Heart left ventricle (tissue), 16 donors: ENCODE measurements around the gene ELAVL3. TPM values are rescaled to one million over a fixed set of nuclear protein-coding genes. Genes with fewer than 3 reads are reported as not detected.

Experiments used
- ATAC-seq, 4 donors: fragments of 200-7000 bp; cut with Tn5 transposase; one replicate each; pipeline ENCODE4 v1.9.1; 2020 to 2022; ENCODE audit warnings: moderate library complexity in 4 of 4, mild to moderate bottlenecking in 3 of 4, moderate number of reproducible peaks in 1 of 4
- DNase-seq, 5 donors: peaks; one replicate each; pipeline ENCODE4 v3.0.0-alpha.2; 2020
- H3K27ac ChIP-seq, 12 donors: fragments of 200-600 bp; sonication (generic) in 4 of 12; one replicate each; pipeline versions ENCODE4 v1.5.0 to v1.8.0; 2016 to 2022; ENCODE audit warnings: mild to moderate bottlenecking in 2 of 12
- H3K27me3 ChIP-seq, 9 donors: fragments of 200-600 bp; sonication (generic) in 2 of 9; one replicate each; pipeline versions ENCODE4 v1.5.1 to v1.8.0; 2016 to 2022; ENCODE audit warnings: mild to moderate bottlenecking in 3 of 9
- H3K36me3 ChIP-seq, 9 donors: fragments of 200-600 bp; sonication (generic) in 2 of 9; one replicate each; pipeline versions ENCODE4 v1.5.0 to v1.8.0; 2018 to 2022; ENCODE audit warnings: mild to moderate bottlenecking in 2 of 9
- H3K4me1 ChIP-seq, 12 donors: fragments of 200-600 bp; sonication (generic) in 4 of 12; one replicate each; pipeline versions ENCODE4 v1.5.0 to v1.8.0; 2016 to 2022; ENCODE audit warnings: mild to moderate bottlenecking in 3 of 12
- H3K4me3 ChIP-seq, 12 donors: fragments of 200-600 bp; sonication (generic) in 4 of 12; one replicate each; pipeline versions ENCODE4 v1.5.0 to v1.8.0; 2017 to 2022; ENCODE audit warnings: mild to moderate bottlenecking in 9 of 12, moderate library complexity in 4 of 12
- H3K9me3 ChIP-seq, 12 donors: fragments of 200-600 bp; sonication (generic) in 4 of 12; one replicate each; pipeline versions ENCODE4 v1.5.0 to v1.8.0; 2016 to 2022; ENCODE audit warnings: mild to moderate bottlenecking in 1 of 12
- CTCF ChIP-seq, 12 donors: fragments of 200-600 bp; sonication (generic) in 4 of 12; IDR thresholded peaks; one replicate each; pipeline versions ENCODE4 v1.5.0 to v1.8.0; 2018 to 2022; ENCODE audit warnings: antibody characterized with exemption in 12 of 12, mild to moderate bottlenecking in 5 of 12
- POLR2A ChIP-seq, 2 donors: fragments of 450-650 bp; IDR thresholded peaks; one replicate each; pipeline ENCODE4 v1.6.1; 2017; ENCODE audit warnings: antibody characterized with exemption in 2 of 2, mild to moderate bottlenecking in 2 of 2, moderate library complexity in 2 of 2
- WGBS, 4 donors: extraction: QIAGEN DNeasy Blood & Tissue Kit in 2 of 4; methylation state at CpG; one replicate each; pipeline versions ENCODE4 v1.1.5 to v1.1.7; 2013 to 2018; 5-methylcytosine and 5-hydroxymethylcytosine counted together
- intact Hi-C, 10 donors: fragments of 100-400 bp; cut with DNase I; formaldehyde crosslinking; loops; one replicate each; pipeline versions ENCODE4 v1.11.1 to v1.14.2; 2022
- polyA plus RNA-seq, 2 donors: library from polyadenylated mRNA; stranded (reverse); fragments of 200-250 nt; gene quantifications; one replicate each; pipeline ENCODE4 v1.2.3, GENCODE V29; 2013
- total RNA-seq, 9 donors: library from RNA; depleted of rRNA in 2 of 9; stranded (reverse); fragments of >200 nt in 2 of 9; fragmentation: NEBNext Ultra II Directional in 3 of 9; extraction: Animal tissue kit (Norgen Biotek cat#: 25700) in 3 of 9; gene quantifications; one replicate each; pipeline versions ENCODE4 v1.1.0 to v1.2.4, GENCODE V29; 2016 to 2023
- donor health status: ischemic (EF 13 %, LVEDD 7.1; RV severe dilation, severe dysfunction).
- donor health status: healthy with polysubstance abuse.
- donor health status: DM: no; HTN: yes; CAD: no.
- donor health status: DM: no; HTN: no; CAD: no.
- donor health status: ischemic (EF 25% LVEDD 6.9; RV normal size, moderate dysfunction).
- donor health status: ischemic (EF 25% LVEDD 5.7; RV mildly dilated, moderate dysfunction).
- donor health status: healthy.
- donor health status: DM: yes; HTN: yes; CAD: no.
- donor health status: ischemic (EF 35%, LVEDD 5.7; RV mildly dilated, moderate dysfunction).
- donor health status: nonischemic (EF 11% LVEDD 7.7; RV severe dilation, severe dysfunction).
- donor health status: DM: yes; HTN: yes; CAD: no.
- donor health status: PGD.
- donor health status: ischemic (EF 29% LVEDD 5.4; RV normal size, mild dysfunction).
- donor health status: nonischemic (EF 23%, LVEDD 6.1; RV moderate dilation, normal function).

Gene ELAVL3
- total and polyA plus RNA-seq, 11 donors, result 0.03 to 0.75 (median 0.22) TPM; not detected in 1

- peaks cover 0 to 24% (median 18%) of the 10 kb centered on the region in 9 donors for H3K36me3 ChIP-seq
- TF ChIP-seq POLR2A (IDR thresholded peaks at IDR 0.05) (no peak), CTCF (IDR thresholded peaks at IDR 0.05) (peak in 4 of 12 donors; percentile 9 to 23 (median 12))
- H3K27me3 ChIP-seq, result peaks cover 0 to 12% (median 0%) of the 10 kb centered on the region in 9 donors
- H3K4me3 ChIP-seq, result no peak overlapping the region
- no peak overlapping the region for H3K27ac ChIP-seq
- 57 to 62% (median 60%) methylated on average over 26 to 27 of the region's 27 CpGs for WGBS, 4 donors
- intact Hi-C loops, result no loop called here
- peaks cover 0 to 7% (median 0%) of the 10 kb centered on the region in 12 donors for H3K4me1 ChIP-seq
- H3K9me3 ChIP-seq, result no peaks in the 10 kb centered on the region
- ATAC-seq (no peak), DNase-seq (no peak)
Observed at GRCh38 chr19:11453468-11454341, 27.1 kb downstream of the ELAVL3 start.

- Histone ChIP-seq H3K27me3 (peaks cover 0 to 9% (median 0%) of the 10 kb centered on the region in 9 donors), H3K36me3 (peaks cover 0 to 34% (median 27%) of the 10 kb centered on the region in 9 donors), H3K4me1 (peaks cover 0 to 7% (median 0%) of the 10 kb centered on the region in 12 donors), H3K9me3 (no peaks in the 10 kb centered on the region), H3K27ac (no peak overlapping the region), H3K4me3 (no peak overlapping the region)
- intact Hi-C loops, result no loop called here
- DNase-seq, result no peak
- TF ChIP-seq CTCF (IDR thresholded peaks at IDR 0.05) (peak in 1 of 12 donors; percentile 3), POLR2A (IDR thresholded peaks at IDR 0.05) (no peak)
- ATAC-seq, result peak in 1 of 4 donors; percentile 21
- WGBS, 4 donors, result 76 to 81% (median 77%) methylated on average over 27 to 33 of the region's 33 CpGs
Observed at GRCh38 chr19:11452620-11453310, 28.1 kb downstream of the ELAVL3 start.

- intact Hi-C loops, result no loop called here
- Histone ChIP-seq H3K4me1 (peaks cover 0 to 7% (median 0%) of the 10 kb centered on the region in 12 donors), H3K4me3 (peak overlapping the region in 4 of 12 donors; percentile 10 to 28 (median 18)), H3K27me3 (peaks cover 0 to 9% (median 0%) of the 10 kb centered on the region in 9 donors), H3K36me3 (peaks cover 0 to 41% (median 32%) of the 10 kb centered on the region in 9 donors), H3K9me3 (no peaks in the 10 kb centered on the region), H3K27ac (peak overlapping the region in 5 of 12 donors; percentile 5 to 50 (median 21))
- WGBS, 4 donors, result 30 to 44% (median 42%) methylated on average over 25 of the region's 25 CpGs
- TF ChIP-seq CTCF (IDR thresholded peaks at IDR 0.05), result no peak
- no peak for TF ChIP-seq POLR2A (IDR thresholded peaks at IDR 0.05)
- DNase-seq (peak in 1 of 5 donors; percentile 44), ATAC-seq (no peak)
Observed at GRCh38 chr19:11451871-11452619, 28.8 kb downstream of the ELAVL3 start.
